A673 (cell line): ENCODE measurements around the gene TMEM272.

ENCODE experiments used
- EZH2 ChIP-seq: fragments of 200-600 bp; sonication (generic); IDR thresholded peaks from 2 replicates; pipeline ENCODE4 v1.6.1; 2017; ENCODE audit warnings: borderline replicate concordance, low read depth, mild to moderate bottlenecking, mixed read lengths, antibody characterized with exemption, low read length; ENCODE audit not compliant: poor library complexity, severe bottlenecking
- TF ChIP-seq, protein P1 (sequence below): fragments of 300-800, 200-600 bp; sonication (generic); conservative IDR thresholded peaks from 2 replicates; pipeline ENCODE4 v1.5.1; 2017; ENCODE audit warnings: low read depth, mild to moderate bottlenecking, antibody characterized with exemption, low read length, moderate library complexity, mixed read lengths

DNA sequence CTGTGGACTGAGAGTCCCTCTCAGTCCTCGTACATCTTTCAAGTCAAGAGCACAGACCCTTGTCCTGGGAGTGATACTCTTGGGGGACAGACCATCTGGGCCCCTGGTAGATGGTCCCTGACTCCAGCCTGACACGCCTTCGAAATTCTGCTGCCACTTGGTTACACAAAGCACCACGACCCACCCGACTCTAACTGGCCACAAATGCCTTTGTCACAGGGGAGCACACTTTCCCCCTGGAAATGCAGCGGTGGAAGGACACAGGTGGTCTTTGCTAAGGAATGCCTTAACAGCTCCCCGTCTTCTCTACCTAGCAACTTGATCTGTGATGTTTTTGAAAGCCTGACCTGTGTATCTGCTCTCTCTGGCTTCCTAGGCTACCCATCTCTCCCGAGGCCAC, 27.3 kb downstream of the TMEM272 start:
- TF ChIP-seq EZH2, result no peak
- TF ChIP-seq, protein P1, sequence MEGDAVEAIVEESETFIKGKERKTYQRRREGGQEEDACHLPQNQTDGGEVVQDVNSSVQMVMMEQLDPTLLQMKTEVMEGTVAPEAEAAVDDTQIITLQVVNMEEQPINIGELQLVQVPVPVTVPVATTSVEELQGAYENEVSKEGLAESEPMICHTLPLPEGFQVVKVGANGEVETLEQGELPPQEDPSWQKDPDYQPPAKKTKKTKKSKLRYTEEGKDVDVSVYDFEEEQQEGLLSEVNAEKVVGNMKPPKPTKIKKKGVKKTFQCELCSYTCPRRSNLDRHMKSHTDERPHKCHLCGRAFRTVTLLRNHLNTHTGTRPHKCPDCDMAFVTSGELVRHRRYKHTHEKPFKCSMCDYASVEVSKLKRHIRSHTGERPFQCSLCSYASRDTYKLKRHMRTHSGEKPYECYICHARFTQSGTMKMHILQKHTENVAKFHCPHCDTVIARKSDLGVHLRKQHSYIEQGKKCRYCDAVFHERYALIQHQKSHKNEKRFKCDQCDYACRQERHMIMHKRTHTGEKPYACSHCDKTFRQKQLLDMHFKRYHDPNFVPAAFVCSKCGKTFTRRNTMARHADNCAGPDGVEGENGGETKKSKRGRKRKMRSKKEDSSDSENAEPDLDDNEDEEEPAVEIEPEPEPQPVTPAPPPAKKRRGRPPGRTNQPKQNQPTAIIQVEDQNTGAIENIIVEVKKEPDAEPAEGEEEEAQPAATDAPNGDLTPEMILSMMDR, result no peak
